Stimulated activated CD8-positive, alpha-beta memory T cell treated with anti-CD3 and anti-CD28 coated beads, Interleukin-2, amount 100 ng/mL, for 1 hour (primary cell): ENCODE measurements around the gene NIT2.
"Not testable (repeated sequence)": the region's sequence is repeated elsewhere in the genome, so short reads cannot be mapped to it uniquely, and the experiment has no call there.

Experiments used
- DNase-seq, 2 donors: peaks; one replicate each; pipeline ENCODE4 v3.0.0-alpha.2; 2020; ENCODE audit warnings: low read depth in 2 of 2

Gene NIT2

DNA sequence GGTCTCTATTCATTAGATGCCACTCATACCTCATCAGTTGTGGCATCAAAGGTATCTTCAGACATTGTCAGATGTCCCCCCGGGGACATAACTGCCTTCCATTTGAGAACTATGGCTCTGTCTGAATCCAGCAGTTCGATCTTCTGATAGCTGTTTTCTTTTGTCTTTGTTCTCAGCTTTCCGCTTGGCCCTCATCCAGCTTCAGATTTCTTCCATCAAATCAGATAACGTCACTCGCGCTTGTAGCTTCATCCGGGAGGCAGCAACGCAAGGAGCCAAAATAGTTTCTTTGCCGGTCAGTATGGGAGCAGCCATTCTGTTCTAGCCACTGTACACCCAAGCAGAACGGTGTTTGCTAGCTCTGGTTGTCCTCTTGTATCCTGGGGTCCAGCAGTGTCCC lies 4.4 kb downstream of the NIT2 start:
- no peak for DNase-seq

DNA sequence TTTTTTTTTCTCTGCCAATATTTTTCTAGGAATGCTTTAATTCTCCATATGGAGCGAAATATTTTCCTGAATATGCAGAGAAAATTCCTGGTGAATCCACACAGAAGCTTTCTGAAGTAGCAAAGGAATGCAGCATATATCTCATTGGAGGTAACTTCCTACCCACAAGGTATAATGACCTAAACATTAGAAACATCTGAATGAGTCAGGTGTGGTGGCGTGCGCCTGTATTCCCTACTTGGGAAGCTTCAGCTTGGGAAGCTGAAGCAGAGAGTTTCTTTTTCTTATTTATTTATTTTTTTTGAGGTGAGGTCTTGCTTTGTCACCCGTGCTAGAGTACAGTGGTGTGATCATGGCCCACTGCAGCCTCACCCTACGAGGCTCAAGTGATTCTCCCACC lies 5.2 kb downstream of the NIT2 start:
- no peak for DNase-seq

DNA sequence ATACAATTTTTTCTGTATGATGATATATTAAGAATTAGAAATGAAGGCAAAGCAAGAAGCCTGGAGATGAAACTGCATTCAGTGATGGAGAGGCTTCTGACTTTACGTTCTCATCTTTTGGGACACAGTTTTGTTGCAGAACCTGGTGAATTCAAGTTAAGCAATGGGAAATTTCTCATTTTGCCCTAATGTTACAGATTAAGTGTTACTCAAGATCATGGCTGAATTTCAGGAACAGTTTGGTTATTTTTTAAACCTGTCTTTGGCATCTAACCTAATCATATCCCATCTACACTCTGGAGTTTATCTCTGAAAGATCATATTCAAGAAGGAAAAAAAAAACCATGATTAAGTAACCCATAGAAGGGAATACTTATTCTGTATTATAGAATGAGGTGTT lies 6.0 kb downstream of the NIT2 start:
- DNase-seq: no peak

DNA sequence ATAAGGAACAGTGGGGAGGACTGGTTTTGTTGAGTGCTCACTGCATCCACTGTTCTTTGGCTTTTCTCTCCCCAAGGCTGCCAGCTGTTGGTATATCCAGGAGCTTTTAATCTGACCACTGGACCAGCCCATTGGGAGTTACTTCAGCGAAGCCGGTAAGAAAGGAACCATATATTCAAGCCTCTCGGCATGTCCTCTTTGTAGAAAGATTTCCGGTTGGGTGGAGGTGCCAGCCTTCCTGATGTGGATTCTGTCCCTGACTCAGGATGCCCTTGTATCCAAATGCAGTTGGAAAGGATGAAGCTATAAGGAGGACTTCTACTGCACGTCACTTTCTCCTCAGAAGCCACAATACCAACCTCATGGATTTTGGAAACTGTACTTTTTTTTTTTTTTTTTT lies 14.2 kb downstream of the NIT2 start:
- DNase-seq: no peak

DNA sequence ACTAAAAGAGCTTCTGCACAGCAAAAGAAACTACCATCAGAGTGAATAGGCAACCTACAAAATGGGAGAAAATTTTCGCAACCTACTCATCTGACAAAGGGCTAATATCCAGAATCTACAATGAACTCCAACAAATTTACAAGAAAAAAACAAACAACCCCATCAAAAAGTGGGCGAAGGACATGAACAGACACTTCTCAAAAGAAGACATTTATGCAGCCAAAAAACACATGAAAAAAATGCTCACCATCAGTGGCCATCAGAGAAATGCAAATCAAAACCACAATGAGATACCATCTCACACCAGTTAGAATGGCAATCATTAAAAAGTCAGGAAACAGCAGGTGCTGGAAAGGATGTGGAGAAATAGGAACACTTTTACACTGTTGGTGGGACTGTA lies 17.2 kb downstream of the NIT2 start:
- not testable (repeated sequence) for DNase-seq

DNA sequence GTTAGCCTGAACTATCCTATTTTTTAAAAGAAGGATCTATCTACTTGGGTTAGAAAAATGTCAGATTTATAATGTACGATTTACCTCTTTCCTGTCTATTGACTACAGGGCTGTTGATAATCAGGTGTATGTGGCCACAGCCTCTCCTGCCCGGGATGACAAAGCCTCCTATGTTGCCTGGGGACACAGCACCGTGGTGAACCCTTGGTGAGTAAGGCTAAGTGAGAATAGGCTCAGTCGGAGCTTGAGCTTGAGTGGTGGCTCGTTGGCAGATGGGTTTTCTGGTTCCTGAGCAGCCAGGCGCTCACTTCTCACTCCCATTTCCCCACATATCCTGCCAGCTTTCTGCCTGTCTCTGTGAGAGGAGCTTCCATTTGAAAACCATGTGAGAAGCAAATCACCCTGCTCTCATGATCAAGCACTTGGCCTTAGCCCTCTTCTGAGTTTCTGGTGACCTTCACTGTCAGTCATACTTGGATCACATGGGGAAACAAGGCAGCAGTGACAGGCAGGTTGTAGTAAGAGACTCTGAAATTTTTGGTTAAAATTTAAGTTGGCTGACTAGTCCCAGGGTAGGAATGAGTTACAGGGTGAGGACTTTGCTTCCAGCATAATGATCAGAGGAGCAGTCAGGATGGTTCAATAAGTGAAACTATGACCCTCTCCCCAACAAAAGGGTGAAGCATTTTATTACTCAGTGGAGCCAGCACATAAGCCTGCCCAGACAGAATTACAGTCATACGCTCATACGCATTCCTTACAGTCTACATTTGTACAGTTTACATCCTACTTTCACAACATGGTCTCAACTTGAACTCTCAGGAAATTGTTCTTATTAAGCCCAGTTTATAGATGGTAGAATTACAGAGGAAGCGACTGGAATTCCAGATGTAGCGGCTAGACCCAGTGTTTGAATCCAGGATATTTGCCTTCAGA lies 18.0 kb downstream of the NIT2 start:
- no peak for DNase-seq

DNA sequence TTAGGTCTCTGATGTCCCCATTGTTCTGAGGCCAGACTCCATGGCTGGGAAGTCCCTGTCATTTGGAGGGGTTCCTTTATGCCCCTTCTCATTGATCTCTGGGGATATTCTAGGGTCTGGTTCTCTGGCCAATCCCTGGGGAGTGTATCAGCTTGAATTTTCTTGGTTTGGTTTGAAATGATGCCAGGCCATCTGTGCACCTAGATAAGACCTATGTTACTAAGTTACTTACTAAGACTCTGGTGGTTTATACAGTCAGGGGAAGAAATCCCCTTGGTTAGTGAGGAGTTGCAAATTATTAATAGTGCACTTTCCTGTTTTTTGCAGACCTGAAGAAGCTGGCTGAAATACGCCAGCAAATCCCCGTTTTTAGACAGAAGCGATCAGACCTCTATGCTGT lies 20.3 kb downstream of the NIT2 start:
- no peak for DNase-seq

DNA sequence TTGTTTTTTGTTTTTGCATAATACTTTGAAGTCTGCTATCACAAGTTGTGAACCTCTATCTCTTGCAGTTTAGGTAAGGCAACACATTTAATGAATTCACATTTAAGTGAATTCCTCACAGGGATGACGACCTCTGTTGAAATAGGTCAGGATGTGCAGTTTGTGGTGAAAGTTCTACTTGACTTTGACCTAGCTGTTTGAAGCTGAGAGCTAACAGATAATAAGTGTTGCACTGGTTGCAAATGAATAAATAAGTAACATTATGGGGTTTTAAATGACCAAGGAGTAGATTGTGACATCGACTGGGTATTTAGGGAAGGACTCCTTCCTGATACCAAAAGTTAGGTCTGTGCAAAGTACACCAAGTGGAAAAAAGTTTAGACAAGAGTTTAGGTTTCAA lies 23.9 kb downstream of the NIT2 start:
- no peak for DNase-seq

DNA sequence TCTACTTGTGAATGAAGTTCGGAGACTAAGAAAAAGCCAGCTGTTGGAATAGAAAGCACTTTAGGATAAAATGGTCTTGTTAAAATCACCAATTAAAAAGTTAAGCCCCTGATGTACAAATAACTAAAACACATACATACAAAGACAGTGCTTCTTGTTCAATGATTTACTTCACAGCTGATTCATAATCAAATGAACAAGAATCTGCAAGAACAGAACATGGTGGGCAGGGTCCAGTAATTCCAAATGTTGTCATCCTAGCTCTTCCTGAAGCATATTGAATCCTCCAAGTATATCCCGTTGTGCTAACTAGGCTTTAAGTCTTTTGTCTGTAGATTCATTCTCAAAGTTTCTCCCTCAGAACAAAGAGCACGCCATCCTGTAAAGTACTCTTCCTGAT lies 24.5 kb downstream of the NIT2 start:
- DNase-seq: no peak

DNA sequence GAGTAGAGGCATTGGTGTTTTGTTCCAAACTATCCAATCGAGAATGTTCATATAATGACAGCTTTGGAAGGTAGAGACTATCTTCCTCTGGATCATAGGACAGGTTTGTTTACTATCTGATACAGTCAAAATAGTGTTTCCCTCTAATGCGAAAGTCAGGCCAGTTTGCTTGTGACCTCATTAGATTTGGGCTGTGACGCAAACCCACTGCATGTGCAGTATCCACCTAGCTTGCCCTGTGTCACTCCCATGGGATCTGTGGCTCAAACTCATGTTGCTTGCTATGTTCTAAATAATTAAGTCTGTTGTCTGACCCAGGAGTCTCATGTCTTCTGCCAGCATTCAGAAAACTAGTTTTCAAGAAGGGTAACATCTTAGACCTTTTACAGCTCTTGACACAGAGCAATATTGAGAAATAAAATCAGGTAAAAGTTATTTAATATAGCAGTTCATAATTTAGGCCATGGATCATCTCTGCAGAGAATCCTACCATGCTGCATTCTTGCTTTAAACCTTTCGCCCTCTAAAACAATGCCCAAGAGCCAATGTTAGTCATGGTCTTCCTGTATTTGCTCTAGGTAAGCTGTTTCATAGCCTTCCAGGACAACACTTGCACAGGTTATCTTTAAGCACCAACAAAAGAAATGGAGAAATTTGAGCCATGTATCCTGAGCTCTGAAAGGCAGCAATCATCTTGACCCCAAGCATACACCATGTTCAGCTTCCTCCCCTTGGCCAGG lies 26.4 kb downstream of the NIT2 start:
- DNase-seq: no peak

DNA sequence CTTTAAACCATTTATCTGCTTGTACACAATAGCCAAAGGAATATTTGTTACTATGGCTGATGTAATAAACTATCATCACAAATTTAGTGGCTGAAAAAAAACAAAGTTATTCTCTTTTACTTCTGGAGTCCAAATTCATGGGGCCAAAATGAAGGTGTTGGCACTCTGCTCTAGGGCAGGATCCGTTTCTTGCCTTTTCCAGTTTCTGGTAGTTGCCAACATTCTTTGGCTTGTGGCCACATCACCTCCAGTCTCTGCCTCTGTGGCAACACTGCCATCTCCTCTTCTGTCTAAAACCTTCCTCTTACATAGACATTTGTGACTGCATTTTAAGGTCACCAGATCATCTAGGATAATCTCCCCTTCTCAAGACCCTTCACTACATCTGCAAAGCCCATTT lies 27.3 kb downstream of the NIT2 start:
- DNase-seq: no peak

DNA sequence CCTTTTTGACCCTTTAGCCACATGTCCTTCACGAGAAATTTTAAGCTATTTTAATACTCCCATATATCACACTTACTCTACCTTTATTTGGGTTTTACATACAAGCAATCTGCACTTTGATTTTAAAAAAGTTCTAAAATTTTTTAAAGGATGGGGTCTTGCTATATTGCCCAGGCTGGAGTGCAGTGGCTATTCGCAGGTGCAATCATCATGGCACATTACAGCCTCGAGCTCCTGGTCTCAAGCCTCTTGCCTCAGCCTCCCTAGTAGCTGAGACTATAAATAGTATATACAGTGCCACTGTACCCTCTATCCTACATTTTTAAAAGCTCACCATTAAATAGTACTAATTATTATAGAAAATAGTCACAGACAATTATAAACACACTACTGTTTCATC lies 29.9 kb downstream of the NIT2 start:
- DNase-seq: no peak

DNA sequence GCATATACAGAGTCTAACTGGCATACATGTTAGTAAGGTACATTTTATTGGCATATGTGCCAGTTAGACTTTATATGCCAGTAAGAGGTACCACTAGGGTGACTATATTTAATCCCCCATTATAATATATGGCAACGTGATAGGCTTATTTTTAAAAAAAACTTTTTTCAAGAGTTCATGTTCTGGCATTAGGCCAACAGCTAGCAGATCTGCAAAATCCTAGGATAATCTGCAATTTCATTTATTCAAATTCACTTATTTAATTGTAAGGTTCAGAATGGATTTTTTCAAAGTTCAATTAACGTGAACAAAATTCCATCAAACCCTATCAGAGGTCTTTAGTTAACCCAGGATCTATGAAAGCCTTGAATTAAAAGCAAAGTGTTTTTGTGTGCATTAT lies 31.9 kb downstream of the NIT2 start:
- no peak for DNase-seq

DNA sequence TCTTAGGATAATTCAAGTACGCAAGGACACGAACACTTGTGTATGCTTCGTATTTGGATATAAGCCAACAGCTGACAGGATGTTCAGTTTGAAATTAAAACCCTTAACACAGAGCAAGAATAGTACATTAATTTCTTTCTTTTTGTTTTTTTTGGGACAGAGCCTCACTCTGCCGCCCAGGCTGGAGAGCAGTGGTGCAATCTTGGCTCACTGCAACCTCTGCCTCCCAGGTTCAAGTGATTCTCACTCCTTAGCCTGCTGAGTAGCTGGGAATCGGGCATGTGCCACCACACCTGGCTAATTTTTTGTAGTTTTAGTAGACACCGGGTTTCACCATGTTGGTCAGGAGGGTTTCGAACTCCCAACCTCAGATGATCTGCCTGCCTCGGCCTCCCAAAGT lies 33.9 kb downstream of the NIT2 start:
- no peak for DNase-seq

DNA sequence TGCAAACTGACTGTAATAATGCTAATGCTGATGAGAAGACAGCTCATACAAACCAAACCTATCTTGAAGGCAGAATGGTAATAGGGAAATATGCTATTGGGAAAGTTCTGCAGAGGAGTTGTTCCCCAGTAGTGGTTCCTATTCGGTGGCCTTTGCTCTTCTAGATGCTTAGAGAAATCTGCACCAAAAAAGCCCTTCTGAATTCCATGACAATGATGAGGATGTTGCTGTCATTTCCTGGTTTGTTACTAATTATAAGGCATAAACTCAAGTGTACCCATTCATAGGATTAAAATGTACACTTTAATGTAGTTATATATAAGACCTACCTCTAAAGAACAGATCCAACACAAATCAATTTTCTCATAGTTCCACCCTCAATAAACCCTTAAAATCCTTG lies 36.2 kb downstream of the NIT2 start:
- no peak for DNase-seq

DNA sequence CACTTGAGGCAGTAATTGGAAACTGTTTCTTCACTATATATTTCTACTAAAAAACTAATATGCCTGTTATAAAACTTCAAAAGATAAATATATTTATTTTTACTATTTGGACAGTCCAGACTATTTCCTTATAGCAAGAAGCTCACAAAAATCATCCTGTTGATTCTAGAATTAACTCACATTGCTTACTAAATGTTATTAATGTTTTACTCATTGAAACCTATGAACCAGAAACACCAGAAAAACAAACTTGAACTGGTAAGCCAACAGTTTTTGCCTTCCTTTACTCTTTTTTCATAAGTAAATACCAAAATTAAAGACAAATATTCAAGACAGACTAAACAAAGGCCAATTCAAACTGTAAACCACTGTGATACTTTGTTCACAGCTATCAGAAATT lies 40.0 kb downstream of the NIT2 start:
- no peak for DNase-seq

DNA sequence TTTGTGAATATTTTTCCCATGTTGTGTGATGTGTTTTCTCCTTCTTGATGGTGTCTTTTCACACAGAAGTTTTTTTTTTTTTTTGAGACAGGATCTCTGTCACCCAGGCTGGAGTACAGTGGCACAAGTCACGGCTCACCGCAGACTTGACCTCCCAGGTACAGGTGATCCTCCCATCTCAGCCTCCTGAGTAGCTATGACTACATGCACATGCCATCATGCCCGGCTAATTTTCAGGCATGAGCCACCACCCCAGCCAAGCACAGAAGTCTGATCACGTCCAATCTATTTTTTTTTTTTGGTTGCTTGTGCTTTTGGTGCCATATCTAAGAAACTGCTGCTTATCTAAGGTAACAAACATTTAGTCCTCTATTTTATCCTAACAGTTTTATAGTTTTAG lies 41.7 kb downstream of the NIT2 start:
- DNase-seq: no peak

DNA sequence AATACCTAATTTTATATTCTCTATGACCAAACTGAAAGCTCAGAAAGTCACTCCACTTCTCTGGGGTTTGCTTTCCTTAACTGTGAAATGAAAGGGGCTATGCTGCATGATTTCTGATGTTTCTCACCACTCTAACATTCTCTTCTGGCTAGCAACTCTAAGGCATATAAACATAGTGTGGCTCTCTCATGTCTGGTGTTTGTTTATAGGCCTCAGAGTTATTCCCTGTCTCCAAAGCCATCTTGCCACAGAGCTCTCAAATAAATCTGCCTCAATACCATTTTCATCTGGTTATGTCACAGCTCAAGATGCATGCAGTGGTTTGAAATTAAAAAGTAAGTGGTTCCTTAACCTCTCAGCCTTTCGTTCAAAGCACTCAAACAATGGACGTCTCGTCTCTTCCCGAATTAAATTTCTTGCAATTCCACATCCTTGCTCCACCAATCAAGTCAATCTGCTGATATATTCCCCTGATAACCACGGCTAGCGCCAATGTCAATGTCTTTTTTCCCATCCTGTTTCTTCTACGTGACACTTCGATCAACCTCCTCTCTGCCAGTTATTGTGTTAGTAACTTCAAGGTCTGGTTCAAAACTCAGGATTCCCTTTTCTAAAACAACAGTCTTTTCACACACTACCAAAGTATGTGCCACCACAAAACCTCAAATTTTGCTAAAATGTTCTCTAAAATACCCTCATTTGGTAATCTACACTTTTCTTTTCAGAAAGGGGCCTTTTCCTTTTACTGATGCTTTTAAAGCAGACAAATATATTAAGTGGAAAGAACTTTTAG lies 50.4 kb downstream of the NIT2 start:
- no peak for DNase-seq

DNA sequence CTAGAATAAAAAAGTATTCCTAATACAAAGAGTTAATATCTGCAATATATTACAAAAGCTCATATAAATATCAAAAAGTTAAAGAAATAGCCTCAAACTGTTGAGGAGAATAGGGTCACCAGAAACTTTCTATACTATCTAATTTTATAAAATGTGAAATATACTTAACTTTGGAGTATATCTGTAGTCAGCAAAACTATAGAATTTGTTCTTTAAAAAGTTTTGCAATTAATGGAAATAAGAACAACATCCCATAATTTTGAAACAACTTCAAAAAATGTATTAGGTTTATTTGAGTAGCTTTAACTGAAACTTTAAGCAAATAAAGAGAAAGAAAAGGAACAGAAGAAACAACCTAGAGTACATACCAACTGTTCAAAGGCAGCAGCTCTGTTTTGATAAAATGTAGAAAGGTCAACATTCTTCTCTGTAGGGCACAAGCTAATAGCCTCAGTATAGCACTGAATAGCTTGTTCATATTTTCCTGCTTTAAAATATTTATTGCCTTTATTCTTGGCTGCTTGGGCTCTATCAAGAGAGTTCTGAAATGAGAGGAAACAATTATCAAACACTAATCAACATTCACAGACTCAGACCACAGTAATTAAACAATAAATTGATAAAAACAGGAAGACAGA lies 52.0 kb downstream of the NIT2 start:
- DNase-seq: no peak

DNA sequence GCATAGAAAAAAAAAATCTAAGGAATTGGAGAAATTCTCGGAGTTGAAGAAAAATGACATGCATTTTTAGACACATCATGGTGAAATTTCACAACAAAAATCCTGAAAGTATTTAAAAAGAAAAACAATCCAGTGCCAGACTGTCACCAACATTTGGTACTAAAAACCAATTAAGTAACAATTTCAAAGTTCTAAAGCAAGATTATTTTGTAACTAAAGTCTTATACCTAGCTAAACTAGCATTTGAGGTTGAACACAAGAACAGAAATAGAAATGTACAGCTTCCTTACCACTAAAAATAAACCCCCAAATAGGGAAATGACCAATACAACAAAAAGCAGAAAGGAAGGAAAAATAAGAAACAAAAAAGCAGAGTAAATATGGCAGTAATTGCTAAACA lies 54.5 kb downstream of the NIT2 start:
- DNase-seq: no peak

DNA sequence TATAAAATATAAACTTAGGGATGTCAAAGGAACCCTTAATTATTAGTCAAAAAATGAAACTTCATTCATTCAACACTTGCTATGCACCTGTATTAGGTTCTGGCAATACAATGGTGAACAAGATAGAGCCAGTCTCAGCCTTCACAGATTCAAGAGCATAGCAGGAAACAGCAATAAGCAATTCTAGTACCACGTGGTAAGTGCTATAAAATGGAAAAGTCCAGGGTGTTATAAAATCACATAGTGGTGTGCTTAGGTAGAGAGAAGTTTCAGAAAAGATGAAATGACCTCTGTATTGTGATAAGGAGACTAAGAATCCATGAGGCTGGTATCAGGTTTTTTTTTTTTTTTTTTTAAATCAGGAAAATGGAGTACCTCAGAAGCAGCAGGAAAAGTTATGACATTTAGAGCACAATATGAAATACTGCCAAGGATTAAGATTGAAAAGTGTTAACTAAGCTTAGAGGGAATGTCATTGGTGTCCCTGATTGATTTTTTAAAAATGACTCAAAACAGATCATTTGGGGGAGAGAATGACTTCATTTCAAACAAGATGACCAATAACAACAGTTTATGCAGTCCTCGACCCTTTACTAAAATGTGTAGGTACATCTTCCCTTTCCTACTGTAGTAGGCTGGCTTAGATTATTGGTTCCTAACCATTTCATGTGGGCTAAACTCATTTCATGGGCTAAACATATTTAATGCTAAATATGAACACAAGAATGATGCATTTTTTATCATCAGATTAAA lies 61.3 kb downstream of the NIT2 start:
- no peak for DNase-seq
